DND-41 (cell line): ENCODE data around the gene MUC5B.

Experiments used
- ATAC-seq: fragments of 200-7000 bp; cut with Tn5 transposase; 3 replicates; pipeline ENCODE4 v1.9.1; 2021; ENCODE audit warnings: low read depth; ENCODE audit not compliant: insufficient read depth
- DNase-seq: peaks from one replicate; pipeline ENCODE4 v3.0.0-alpha.2; 2020
- H2AFZ ChIP-seq: 2 replicates; pipeline ENCODE4 v1.6.0; 2012; ENCODE audit warnings: low read depth, low read length
- H3K27ac ChIP-seq: 2 replicates; pipeline ENCODE4 v1.5.1; 2012; ENCODE audit warnings: low read length, inconsistent platforms
- H3K27me3 ChIP-seq: fragments of 200-600 bp; sonication (generic); 2 replicates; pipeline ENCODE4 v1.6.0; 2012; ENCODE audit warnings: low read length, mild to moderate bottlenecking, inconsistent platforms; ENCODE audit not compliant: insufficient read depth, poor library complexity
- H3K36me3 ChIP-seq: 2 replicates; pipeline ENCODE4 v1.5.1; 2012; ENCODE audit warnings: low read length, inconsistent platforms; ENCODE audit not compliant: insufficient read depth
- H3K4me1 ChIP-seq: 2 replicates; pipeline ENCODE4 v1.5.1; 2012; ENCODE audit warnings: mild to moderate bottlenecking, low read length; ENCODE audit not compliant: insufficient read depth
- H3K4me2 ChIP-seq: 2 replicates; pipeline ENCODE4 v1.6.0; 2012; ENCODE audit warnings: mild to moderate bottlenecking, moderate library complexity, low read length, inconsistent platforms; ENCODE audit not compliant: insufficient read depth
- H3K4me3 ChIP-seq, 2 experiments: fragments of 200-600 bp in 1 of 2; shearing (Covaris generic) in 1 of 2; 2 replicates each; pipeline ENCODE4 v1.5.1; 2012 to 2016; ENCODE audit warnings: inconsistent platforms in 2 of 2, low read length in 2 of 2, mild to moderate bottlenecking in 2 of 2, low read depth in 1 of 2, moderate library complexity in 1 of 2
- H3K79me2 ChIP-seq: 2 replicates; pipeline ENCODE4 v1.6.0; 2012; ENCODE audit warnings: low read length, inconsistent platforms; ENCODE audit not compliant: insufficient read depth
- H3K9ac ChIP-seq: 2 replicates; pipeline ENCODE4 v1.6.0; 2012; ENCODE audit warnings: low read depth, mild to moderate bottlenecking, inconsistent platforms, low read length, moderate library complexity
- H3K9me3 ChIP-seq: 2 replicates; pipeline ENCODE4 v1.5.1; 2012; ENCODE audit warnings: low read length, moderate library complexity, mild to moderate bottlenecking, inconsistent platforms; ENCODE audit not compliant: insufficient read depth, severe bottlenecking
- H4K20me1 ChIP-seq: 2 replicates; pipeline ENCODE4 v1.6.0; 2012; ENCODE audit warnings: low read length; ENCODE audit not compliant: insufficient read depth
- CTCF ChIP-seq: IDR thresholded peaks from 2 replicates; pipeline ENCODE4 v1.5.1; 2012; ENCODE audit warnings: borderline replicate concordance, low read length, moderate library complexity, mild to moderate bottlenecking; ENCODE audit not compliant: poor library complexity, severe bottlenecking; ENCODE audit errors: extremely low read depth
- EZH2 ChIP-seq: IDR thresholded peaks from 3 replicates; pipeline ENCODE4 v1.6.1; 2012; ENCODE audit warnings: borderline replicate concordance, low read depth, mild to moderate bottlenecking, moderate library complexity, low read length, inconsistent platforms; ENCODE audit not compliant: severe bottlenecking

MUC5B gene

GRCh38 chr11:1202154-1202775 lies 20.6 kb upstream of the MUC5B start:
- H3K9me3 ChIP-seq: no peaks in the 10 kb centered on the region
- ATAC-seq (peak; percentile 49), DNase-seq (peak; percentile 12)
- no peaks in the 10 kb centered on the region for H3K4me1 ChIP-seq
- H4K20me1 ChIP-seq: peaks cover 12% of the 10 kb centered on the region
- H3K79me2 ChIP-seq: no peaks in the 10 kb centered on the region
- no peak overlapping the region for H3K4me3 ChIP-seq
- no peaks in the 10 kb centered on the region for H3K27me3 ChIP-seq
- H3K9ac ChIP-seq: no peak overlapping the region
- no peak overlapping the region for H3K4me2 ChIP-seq
- no peaks in the 10 kb centered on the region for H3K36me3 ChIP-seq
- H2AFZ ChIP-seq: no peak overlapping the region
- no peak overlapping the region for H3K27ac ChIP-seq
- peak; percentile 2 for TF ChIP-seq CTCF
- no peak for TF ChIP-seq EZH2

DNA sequence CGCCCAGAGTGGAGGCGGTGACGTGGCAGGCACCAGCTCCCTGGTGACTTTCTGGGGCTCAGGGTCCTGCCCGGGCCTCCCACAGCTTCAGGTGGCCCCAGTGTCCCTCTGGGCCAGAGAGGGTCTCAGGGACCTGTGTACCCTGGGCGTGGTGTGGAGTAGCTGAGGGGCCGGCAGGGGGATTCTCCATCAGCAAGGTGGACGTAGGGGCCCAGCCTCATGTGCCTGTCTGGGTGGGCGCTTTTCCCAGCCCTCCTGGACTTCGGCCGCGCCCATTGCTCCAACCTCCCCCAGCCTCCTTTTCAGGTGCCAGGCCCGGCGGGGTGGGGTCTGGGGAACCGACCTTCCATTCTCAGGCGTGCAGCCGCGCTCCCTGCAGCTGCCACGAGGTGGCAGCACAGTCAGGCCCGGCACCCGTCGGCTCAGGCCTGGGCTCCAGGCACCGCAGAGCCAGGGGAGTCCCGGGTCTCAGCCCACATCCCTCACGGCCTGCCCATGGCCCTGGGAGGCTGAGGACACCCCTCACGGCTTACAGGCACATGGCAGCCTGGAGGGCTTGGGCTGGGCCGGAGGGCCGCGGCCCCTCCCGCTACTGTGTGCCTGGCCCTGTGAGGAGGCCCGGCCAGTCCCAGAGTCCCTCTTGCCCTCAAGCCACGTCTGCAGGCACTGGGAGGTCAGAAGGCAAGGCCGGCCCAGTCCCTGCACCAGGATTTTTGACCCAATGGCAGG lies 19.9 kb upstream of the MUC5B start:
- no peaks in the 10 kb centered on the region for H3K27me3 ChIP-seq

DNA sequence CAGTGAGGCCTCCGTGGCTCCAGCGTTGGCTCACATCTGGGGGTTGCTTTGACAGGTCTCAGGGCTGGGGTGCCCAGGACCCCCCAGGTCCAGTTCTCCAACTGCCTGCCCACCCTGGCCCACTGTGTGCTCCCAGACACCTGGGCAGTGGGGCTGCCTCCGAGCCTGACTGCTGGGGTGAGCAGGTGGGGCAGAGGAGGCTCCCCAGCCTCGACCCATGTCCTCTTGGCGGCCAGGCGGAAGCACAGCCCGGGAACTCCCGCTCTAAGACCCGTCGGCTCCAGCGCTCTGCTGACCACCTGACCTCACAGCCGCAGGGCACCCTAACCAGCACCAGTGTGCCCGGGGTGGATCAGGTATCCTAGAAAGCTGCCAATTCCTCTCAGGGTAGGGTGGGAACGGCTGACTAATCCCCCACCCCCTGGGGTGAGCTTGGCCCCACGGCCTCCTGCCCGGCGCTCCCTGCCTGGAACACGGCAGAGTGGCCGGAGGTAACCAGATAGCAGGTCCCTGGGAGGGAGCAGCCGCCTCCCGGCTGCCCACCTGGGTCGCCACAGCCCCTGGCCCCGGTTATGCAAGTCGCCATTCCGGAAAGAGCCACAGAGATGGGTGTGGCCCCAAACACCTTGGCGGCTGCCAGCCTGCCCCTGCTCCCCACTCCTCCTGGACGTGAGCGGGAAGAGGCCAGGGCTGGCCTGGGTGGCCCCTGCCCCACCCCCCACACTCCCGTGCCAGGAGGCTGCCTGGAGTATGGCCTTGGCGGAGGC lies 19.2 kb upstream of the MUC5B start:
- H3K4me2 ChIP-seq: no peak overlapping the region

More for the DNA sequence above, 19.9 kb upstream of the MUC5B start:
- TF ChIP-seq CTCF (peak; percentile 93), EZH2 (no peak)
- no peak overlapping the region for H2AFZ ChIP-seq
- no peaks in the 10 kb centered on the region for H3K79me2 ChIP-seq
- no peak overlapping the region for H3K4me3 ChIP-seq
- H3K9ac ChIP-seq: no peak overlapping the region
- H3K4me2 ChIP-seq: no peak overlapping the region
- H3K4me1 ChIP-seq: no peaks in the 10 kb centered on the region
- H3K9me3 ChIP-seq: no peaks in the 10 kb centered on the region
- ATAC-seq (peak; percentile 87), DNase-seq (peak; percentile 60)
- peaks cover 12% of the 10 kb centered on the region for H4K20me1 ChIP-seq
- no peak overlapping the region for H3K27ac ChIP-seq
- H3K36me3 ChIP-seq: no peaks in the 10 kb centered on the region

More for the DNA sequence above, 19.2 kb upstream of the MUC5B start:
- no peaks in the 10 kb centered on the region for H3K79me2 ChIP-seq
- DNase-seq (no peak), ATAC-seq (no peak)
- H3K36me3 ChIP-seq: no peaks in the 10 kb centered on the region
- no peaks in the 10 kb centered on the region for H3K27me3 ChIP-seq
- H3K27ac ChIP-seq: no peak overlapping the region
- H4K20me1 ChIP-seq: peaks cover 12% of the 10 kb centered on the region
- TF ChIP-seq EZH2 (no peak), CTCF (no peak)
- no peak overlapping the region for H2AFZ ChIP-seq
- no peak overlapping the region for H3K9ac ChIP-seq
- H3K9me3 ChIP-seq: no peaks in the 10 kb centered on the region
- H3K4me1 ChIP-seq: no peaks in the 10 kb centered on the region
- no peak overlapping the region for H3K4me3 ChIP-seq
